ENCODE results near the gene PRDX2.

DNA sequence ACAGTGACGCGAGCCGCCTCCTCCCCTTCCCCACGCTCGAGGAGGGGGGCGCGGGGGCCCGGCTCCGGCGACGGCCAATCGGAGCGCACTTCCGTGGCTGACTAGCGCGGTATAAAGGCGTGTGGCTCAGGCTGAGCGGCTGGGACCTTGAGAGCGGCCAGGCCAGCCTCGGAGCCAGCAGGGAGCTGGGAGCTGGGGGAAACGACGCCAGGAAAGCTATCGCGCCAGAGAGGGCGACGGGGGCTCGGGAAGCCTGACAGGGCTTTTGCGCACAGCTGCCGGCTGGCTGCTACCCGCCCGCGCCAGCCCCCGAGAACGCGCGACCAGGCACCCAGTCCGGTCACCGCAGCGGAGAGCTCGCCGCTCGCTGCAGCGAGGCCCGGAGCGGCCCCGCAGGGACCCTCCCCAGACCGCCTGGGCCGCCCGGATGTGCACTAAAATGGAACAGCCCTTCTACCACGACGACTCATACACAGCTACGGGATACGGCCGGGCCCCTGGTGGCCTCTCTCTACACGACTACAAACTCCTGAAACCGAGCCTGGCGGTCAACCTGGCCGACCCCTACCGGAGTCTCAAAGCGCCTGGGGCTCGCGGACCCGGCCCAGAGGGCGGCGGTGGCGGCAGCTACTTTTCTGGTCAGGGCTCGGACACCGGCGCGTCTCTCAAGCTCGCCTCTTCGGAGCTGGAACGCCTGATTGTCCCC lies 10.1 kb downstream of the PRDX2 start, which contains the start of gene JUNB:
- TF ChIP-seq POLR2A (IDR thresholded peaks at IDR 0.05; ENCODE audit: low read depth, low read length): peak; percentile 100
- peak; percentile 100 for TF ChIP-seq POLR2AphosphoS5 (IDR thresholded peaks at IDR 0.05; ENCODE audit: low read depth, low read length)
